Measurements from ENCODE around the gene VOPP1.

- TF ChIP-seq CTCF (conservative IDR thresholded peaks at IDR 0.05; ENCODE audit: low read depth, low read length) (no peak), EZH2phosphoT487 (IDR thresholded peaks at IDR 0.05; ENCODE audit: borderline replicate concordance, low read length) (no peak)
Measured at GRCh38 chr7:55499591-55499990, 72.7 kb downstream of the VOPP1 start.
